IMR-90 (cell line): Measurements from ENCODE around the gene SLC25A51. TPM values are rescaled to one million over a fixed set of nuclear protein-coding genes. Genes with fewer than 3 reads are reported as not detected.
A peak's percentile ranks its signal among the peaks of the same experiment; 100 is the strongest.

Source experiments
- ATAC-seq: fragments of 200-7000 bp; cut with Tn5 transposase; 2 replicates; pipeline ENCODE4 v1.9.1; 2020; ENCODE audit warnings: low read depth, mild to moderate bottlenecking, moderate library complexity
- BruUV-seq: library from RNA; stranded (reverse); fragments of 400-500 nt; replicated peaks from 2 replicates; lab custom pipeline; 2021; lab: Mats Ljungman, UMichigan
- CTCF ChIA-PET: fragments of 300-600 bp; formaldehyde crosslinking; extraction: SDS; loops from one replicate; lab custom pipeline; 2021; ENCODE audit warnings: antibody characterized with exemption; lab: Yijun Ruan, JAX
- POLR2A ChIA-PET: fragments of 300-600 bp; sonication (Branson Sonifier 250); formaldehyde crosslinking; loops from one replicate; lab custom pipeline; 2022; ENCODE audit warnings: antibody characterized with exemption; ENCODE audit not compliant: unreplicated experiment; lab: Charles Lee
- DNase-seq: peaks from one replicate; pipeline ENCODE4 v3.0.0; 2013
- H2AFZ ChIP-seq: replicated peaks from 2 replicates; pipeline ENCODE3; 2013; ENCODE audit warnings: low read length, mild to moderate bottlenecking; ENCODE audit not compliant: poor library complexity
- H2AK5ac ChIP-seq: 2 replicates; pipeline ENCODE4 v1.6.1; 2013; ENCODE audit warnings: low read depth, low read length, inconsistent platforms
- H2AK9ac ChIP-seq: replicated peaks from 2 replicates; pipeline ENCODE3; 2013; ENCODE audit warnings: mild to moderate bottlenecking, low read depth, low read length, moderate library complexity; ENCODE audit not compliant: poor library complexity
- H2BK120ac ChIP-seq: 2 replicates; pipeline ENCODE4 v1.6.1; 2013; ENCODE audit warnings: low read depth, low read length, inconsistent platforms
- H2BK15ac ChIP-seq: 3 replicates; pipeline ENCODE4 v1.6.1; 2013; ENCODE audit warnings: low read depth, low read length, inconsistent platforms
- H2BK20ac ChIP-seq: 2 replicates; pipeline ENCODE4 v1.6.1; 2013; ENCODE audit warnings: low read depth, mild to moderate bottlenecking, inconsistent platforms, low read length, moderate library complexity
- H2BK5ac ChIP-seq: 2 replicates; pipeline ENCODE4 v1.6.1; 2013; ENCODE audit warnings: mild to moderate bottlenecking, low read depth, low read length, inconsistent platforms; ENCODE audit not compliant: poor library complexity, severe bottlenecking
- H3K14ac ChIP-seq: replicated peaks from 2 replicates; pipeline ENCODE4 v1.6.1; 2013; ENCODE audit warnings: low read depth, low read length, inconsistent platforms
- H3K18ac ChIP-seq: 2 replicates; pipeline ENCODE4 v1.6.1; 2013; ENCODE audit warnings: low read depth, low read length, control low read depth
- H3K23ac ChIP-seq: 2 replicates; pipeline ENCODE4 v1.6.1; 2013; ENCODE audit warnings: low read depth, low read length, inconsistent platforms
- H3K27ac ChIP-seq: 2 replicates; pipeline ENCODE4 v1.5.1; 2013; ENCODE audit warnings: mild to moderate bottlenecking, control low read depth, low read length; ENCODE audit not compliant: insufficient read depth
- H3K27me3 ChIP-seq: 2 replicates; pipeline ENCODE4 v1.6.1; 2013; ENCODE audit warnings: low read length; ENCODE audit not compliant: control insufficient read depth, insufficient read depth
- H3K36me3 ChIP-seq: 2 replicates; pipeline ENCODE4 v1.6.1; 2013; ENCODE audit warnings: low read length, mixed read lengths; ENCODE audit not compliant: control insufficient read depth, insufficient read depth
- H3K4ac ChIP-seq: 2 replicates; pipeline ENCODE4 v1.6.1; 2013; ENCODE audit warnings: low read depth, low read length, inconsistent platforms
- H3K4me1 ChIP-seq: 2 replicates; pipeline ENCODE4 v1.6.1; 2013; ENCODE audit warnings: low read length, mixed read lengths; ENCODE audit not compliant: control insufficient read depth, insufficient read depth
- H3K4me2 ChIP-seq: 2 replicates; pipeline ENCODE4 v1.6.1; 2013; ENCODE audit warnings: low read depth, mild to moderate bottlenecking, control low read depth, low read length, moderate library complexity
- H3K4me3 ChIP-seq: 2 replicates; pipeline ENCODE4 v1.5.1; 2013; ENCODE audit warnings: low read depth, mild to moderate bottlenecking, control low read depth, low read length, moderate library complexity; ENCODE audit not compliant: insufficient read depth
- H3K56ac ChIP-seq: 2 replicates; pipeline ENCODE4 v1.6.1; 2013; ENCODE audit warnings: low read length, inconsistent platforms; ENCODE audit not compliant: insufficient read depth; ENCODE audit errors: extremely low read depth
- H3K79me1 ChIP-seq, 2 experiments: 2 replicates each; pipeline ENCODE4 v1.6.1; 2013; ENCODE audit warnings: low read length in 2 of 2, inconsistent platforms in 1 of 2, low read depth in 1 of 2
- H3K9ac ChIP-seq: 2 replicates; pipeline ENCODE4 v1.6.1; 2013; ENCODE audit warnings: low read depth, low read length, control low read depth
- H3K9me1 ChIP-seq: 2 replicates; pipeline ENCODE4 v1.6.1; 2013; ENCODE audit warnings: low read length, inconsistent platforms; ENCODE audit not compliant: insufficient read depth
- H3K9me3 ChIP-seq: 2 replicates; pipeline ENCODE4 v1.6.1; 2013; ENCODE audit warnings: low read length; ENCODE audit not compliant: control insufficient read depth, insufficient read depth
- H4K20me1 ChIP-seq: 2 replicates; pipeline ENCODE4 v1.6.1; 2013; ENCODE audit warnings: low read length, inconsistent platforms; ENCODE audit not compliant: insufficient read depth
- H4K5ac ChIP-seq: 2 replicates; pipeline ENCODE4 v1.6.1; 2013; ENCODE audit warnings: mild to moderate bottlenecking, low read depth, low read length, control low read depth
- H4K8ac ChIP-seq, 2 experiments: 2 replicates each; pipeline ENCODE4 v1.6.1; 2013; ENCODE audit warnings: low read depth in 2 of 2, low read length in 2 of 2, control low read depth in 1 of 2, inconsistent platforms in 1 of 2
- H4K91ac ChIP-seq: 2 replicates; pipeline ENCODE4 v1.6.1; 2013; ENCODE audit warnings: low read depth, low read length, inconsistent platforms; ENCODE audit not compliant: insufficient read depth
- BHLHE40 ChIP-seq: fragments of 150-350 bp; IDR thresholded peaks from 2 replicates; pipeline ENCODE4 v1.6.1; 2016; ENCODE audit warnings: mild to moderate bottlenecking, low read depth, low read length
- CEBPB ChIP-seq: IDR thresholded peaks from 2 replicates; pipeline ENCODE4 v1.6.1; 2012; ENCODE audit warnings: low read depth, low read length, improper control_type of control experiment
- CHD1 ChIP-seq: IDR thresholded peaks from 2 replicates; pipeline ENCODE4 v1.6.1; 2012; ENCODE audit warnings: low read depth, low read length, improper control_type of control experiment
- FOS ChIP-seq: fragments of 150-350 bp; IDR thresholded peaks from 2 replicates; pipeline ENCODE4 v1.6.1; 2016; ENCODE audit warnings: low read depth, low read length
- MAFK ChIP-seq: IDR thresholded peaks from 2 replicates; pipeline ENCODE4 v1.6.1; 2012; ENCODE audit warnings: low read depth, low read length, improper control_type of control experiment
- MXI1 ChIP-seq: IDR thresholded peaks from 2 replicates; pipeline ENCODE4 v1.6.1; 2012; ENCODE audit warnings: low read depth, mild to moderate bottlenecking, low read length, moderate library complexity, borderline replicate concordance
- NFE2L2 ChIP-seq: fragments of 150-350 bp; IDR thresholded peaks from 2 replicates; pipeline ENCODE4 v1.6.1; 2016; ENCODE audit warnings: low read depth, mild to moderate bottlenecking, low read length
- RAD21 ChIP-seq: IDR thresholded peaks from 2 replicates; pipeline ENCODE4 v1.6.1; 2012; ENCODE audit warnings: low read length, improper control_type of control experiment
- RCOR1 ChIP-seq: IDR thresholded peaks from 2 replicates; pipeline ENCODE4 v1.6.1; 2012; ENCODE audit warnings: mild to moderate bottlenecking, low read length, improper control_type of control experiment; ENCODE audit not compliant: insufficient replicate concordance
- RFX5 ChIP-seq: IDR thresholded peaks from 2 replicates; pipeline ENCODE4 v1.8.0; 2012; ENCODE audit warnings: low read depth, mild to moderate bottlenecking, low read length, moderate library complexity
- SMC3 ChIP-seq: fragments of 150-350 bp; IDR thresholded peaks from 2 replicates; pipeline ENCODE4 v1.6.1; 2016; ENCODE audit warnings: low read depth, mild to moderate bottlenecking, antibody characterized with exemption, low read length, moderate library complexity
- USF2 ChIP-seq: fragments of 150-350 bp; IDR thresholded peaks from 2 replicates; pipeline ENCODE4 v1.6.1; 2017; ENCODE audit warnings: mild to moderate bottlenecking, antibody characterized with exemption, low read length, low read depth
- WGBS, 2 experiments: methylation state at CpG; one replicate each; pipeline versions ENCODE4 v1.1.5 to v1.1.7; 2013; ENCODE audit warnings: missing lambda C conversion rate in 2 of 2; ENCODE audit not compliant: insufficient read length in 1 of 2; ENCODE audit errors: extremely low coverage in 2 of 2; 5-methylcytosine and 5-hydroxymethylcytosine counted together
- dilution Hi-C: fragments of 300-500 bp; cut with HindIII; formaldehyde crosslinking; loops from one replicate; pipeline ENCODE4 v1.14.3; 2018; ENCODE audit warnings: low sequenced_read_pairs; ENCODE audit not compliant: unreplicated experiment
- in situ Hi-C: fragments of 300-500 bp; cut with MboI; formaldehyde crosslinking; loops from 3 replicates; pipeline ENCODE4 v1.14.3; 2019; ENCODE audit warnings: low sequenced_read_pairs, inconsistent platforms, mixed read lengths
- intact Hi-C: fragments of 100-400 bp; cut with micrococcal nuclease; formaldehyde crosslinking; loops from 2 replicates; pipeline ENCODE4 v1.10.0; 2022
- polyA plus RNA-seq, 3 experiments: library from polyadenylated mRNA; depleted of rRNA; stranded (reverse); fragments of >200 nt; gene quantifications; 2 replicates each; pipeline ENCODE4 v1.2.3, GENCODE V29; 2012; ENCODE audit warnings: low replicate concordance in 1 of 3
- total RNA-seq: library from RNA; depleted of rRNA; stranded (reverse); fragments of >200 nt; gene quantifications from 2 replicates; pipeline ENCODE4 v1.2.3, GENCODE V29; 2012
- TF ChIP-seq, protein P1 (sequence below): conservative IDR thresholded peaks from 2 replicates; pipeline ENCODE4 v1.5.1; 2012; ENCODE audit warnings: mild to moderate bottlenecking, low read depth, low read length, improper control_type of control experiment
- TF ChIP-seq, protein P2 (sequence below): fragments of 150-350 bp; IDR thresholded peaks from 2 replicates; pipeline ENCODE4 v1.6.1; 2016; ENCODE audit warnings: low read depth, mild to moderate bottlenecking, low read length, moderate library complexity, borderline replicate concordance

SLC25A51 gene
- total and polyA plus RNA-seq, 2 of the 4 experiments (the other 2 are of a cell fraction): 14.1 to 81.6 TPM

- Histone ChIP-seq H3K4me2 (no peak overlapping the region), H2AK9ac (no peak overlapping the region), H4K91ac (no peak overlapping the region), H3K36me3 (peaks cover 48% of the 10 kb centered on the region), H3K27me3 (no peaks in the 10 kb centered on the region), H3K23ac (peak overlapping the region; percentile 24; the same call in 1 of the 2 replicates), H2AFZ (no peak overlapping the region), H3K4ac (no peak overlapping the region), H3K4me1 (peaks cover 13% of the 10 kb centered on the region), H3K56ac (no peak overlapping the region), H3K14ac (no peak overlapping the region), H4K20me1 (peaks cover 28% of the 10 kb centered on the region), H3K9me3 (no peaks in the 10 kb centered on the region), H2BK5ac (no peak overlapping the region), H2AK5ac (no peak overlapping the region), H4K8ac (peak overlapping the region in 1 of 2 experiments; percentile 14; a peak in 1 of 4 replicates), H3K4me3 (no peak overlapping the region), H2BK120ac (no peak overlapping the region), H3K27ac (no peak overlapping the region), H2BK20ac (no peak overlapping the region), H3K9me1 (peaks cover 18% of the 10 kb centered on the region), H3K18ac (no peak overlapping the region), H4K5ac (no peak overlapping the region), H3K9ac (no peak overlapping the region), H2BK15ac (no peak overlapping the region), H3K79me1 (peaks cover 60 to 91% of the 10 kb centered on the region in 2 experiments; a peak in 3 of 4 replicates)
- ATAC-seq (no peak), DNase-seq (no peak)
- no TSS peak for BruUV-seq
- dilution Hi-C loops (loop anchor here (25.0 kb wide), 1 partner anchor 466 kb away; the partner anchor contains the start of gene ALDH1B1), in situ Hi-C loops (loop anchor here (10.0 kb wide), 1 partner anchor 143 kb away; the partner anchor contains the start of gene SHB), intact Hi-C loops (no loop called here)
- CTCF ChIA-PET: no interaction called here
- POLR2A ChIA-PET: no interaction called here
- WGBS, 2 experiments: no CpG with 5 or more reads among the region's 15 CpGs
- TF ChIP-seq, protein P1, sequence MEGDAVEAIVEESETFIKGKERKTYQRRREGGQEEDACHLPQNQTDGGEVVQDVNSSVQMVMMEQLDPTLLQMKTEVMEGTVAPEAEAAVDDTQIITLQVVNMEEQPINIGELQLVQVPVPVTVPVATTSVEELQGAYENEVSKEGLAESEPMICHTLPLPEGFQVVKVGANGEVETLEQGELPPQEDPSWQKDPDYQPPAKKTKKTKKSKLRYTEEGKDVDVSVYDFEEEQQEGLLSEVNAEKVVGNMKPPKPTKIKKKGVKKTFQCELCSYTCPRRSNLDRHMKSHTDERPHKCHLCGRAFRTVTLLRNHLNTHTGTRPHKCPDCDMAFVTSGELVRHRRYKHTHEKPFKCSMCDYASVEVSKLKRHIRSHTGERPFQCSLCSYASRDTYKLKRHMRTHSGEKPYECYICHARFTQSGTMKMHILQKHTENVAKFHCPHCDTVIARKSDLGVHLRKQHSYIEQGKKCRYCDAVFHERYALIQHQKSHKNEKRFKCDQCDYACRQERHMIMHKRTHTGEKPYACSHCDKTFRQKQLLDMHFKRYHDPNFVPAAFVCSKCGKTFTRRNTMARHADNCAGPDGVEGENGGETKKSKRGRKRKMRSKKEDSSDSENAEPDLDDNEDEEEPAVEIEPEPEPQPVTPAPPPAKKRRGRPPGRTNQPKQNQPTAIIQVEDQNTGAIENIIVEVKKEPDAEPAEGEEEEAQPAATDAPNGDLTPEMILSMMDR: no peak
- no peak for TF ChIP-seq NFE2L2
- no peak for TF ChIP-seq MXI1
- TF ChIP-seq, protein P2, sequence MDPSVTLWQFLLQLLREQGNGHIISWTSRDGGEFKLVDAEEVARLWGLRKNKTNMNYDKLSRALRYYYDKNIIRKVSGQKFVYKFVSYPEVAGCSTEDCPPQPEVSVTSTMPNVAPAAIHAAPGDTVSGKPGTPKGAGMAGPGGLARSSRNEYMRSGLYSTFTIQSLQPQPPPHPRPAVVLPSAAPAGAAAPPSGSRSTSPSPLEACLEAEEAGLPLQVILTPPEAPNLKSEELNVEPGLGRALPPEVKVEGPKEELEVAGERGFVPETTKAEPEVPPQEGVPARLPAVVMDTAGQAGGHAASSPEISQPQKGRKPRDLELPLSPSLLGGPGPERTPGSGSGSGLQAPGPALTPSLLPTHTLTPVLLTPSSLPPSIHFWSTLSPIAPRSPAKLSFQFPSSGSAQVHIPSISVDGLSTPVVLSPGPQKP: no peak
- no peak for TF ChIP-seq RCOR1
- TF ChIP-seq SMC3: no peak
- no peak for TF ChIP-seq MAFK
- no peak; the same call in 1 of the 2 replicates for TF ChIP-seq RAD21
- no peak for TF ChIP-seq FOS
- TF ChIP-seq CHD1: no peak
- TF ChIP-seq RFX5: no peak
- no peak for TF ChIP-seq USF2
- TF ChIP-seq CEBPB: no peak
- no peak for TF ChIP-seq BHLHE40
Measured at GRCh38 chr9:37921546-37922300, 17.8 kb upstream of the SLC25A51 start.
